Measurements from ENCODE around the gene FARP2. TPM values are rescaled to one million over a fixed set of nuclear protein-coding genes. Genes with fewer than 3 reads are reported as not detected.

FARP2 gene
- total and polyA plus RNA-seq, 2 of the 13 experiments (the other 11 are each of a cell fraction or from before 2014, with no cell fraction given) = 28.0 to 45.4 TPM

- 0 out of 2 replicates have a peak, but pooled peaks have one; percentile 19 for TF ChIP-seq THAP11 (CRISPR knock-in tag; IDR thresholded peaks at IDR 0.05)
- no peak for TF ChIP-seq ETS1 (CRISPR knock-in tag; IDR thresholded peaks at IDR 0.05)
- no peak for TF ChIP-seq ZIK1 (CRISPR knock-in tag; IDR thresholded peaks at IDR 0.05; ENCODE audit: borderline replicate concordance, low read depth)
- TF ChIP-seq ZNF292 (CRISPR knock-in tag; IDR thresholded peaks at IDR 0.05; ENCODE audit: borderline replicate concordance, low read depth) = no peak
- TF ChIP-seq ARNT2 (CRISPR knock-in tag; IDR thresholded peaks at IDR 0.05; ENCODE audit: low read depth) = no peak
- no peak for TF ChIP-seq POLR2AphosphoS5 (IDR thresholded peaks at IDR 0.05; ENCODE audit: low read depth, low read length)
- no peak for TF ChIP-seq ZFP36 (IDR thresholded peaks at IDR 0.05; ENCODE audit: borderline replicate concordance, low read depth, low read length, partially characterized antibody)
- 0 out of 2 replicates have a peak, but pooled peaks have one; percentile 36 for TF ChIP-seq ZFP82 (CRISPR knock-in tag; IDR thresholded peaks at IDR 0.05; ENCODE audit: borderline replicate concordance)
- TF ChIP-seq HDAC1 (CRISPR knock-in tag; IDR thresholded peaks at IDR 0.05) = peak; percentile 32; the same call in 1 of the 2 replicates
- TF ChIP-seq, protein P1, sequence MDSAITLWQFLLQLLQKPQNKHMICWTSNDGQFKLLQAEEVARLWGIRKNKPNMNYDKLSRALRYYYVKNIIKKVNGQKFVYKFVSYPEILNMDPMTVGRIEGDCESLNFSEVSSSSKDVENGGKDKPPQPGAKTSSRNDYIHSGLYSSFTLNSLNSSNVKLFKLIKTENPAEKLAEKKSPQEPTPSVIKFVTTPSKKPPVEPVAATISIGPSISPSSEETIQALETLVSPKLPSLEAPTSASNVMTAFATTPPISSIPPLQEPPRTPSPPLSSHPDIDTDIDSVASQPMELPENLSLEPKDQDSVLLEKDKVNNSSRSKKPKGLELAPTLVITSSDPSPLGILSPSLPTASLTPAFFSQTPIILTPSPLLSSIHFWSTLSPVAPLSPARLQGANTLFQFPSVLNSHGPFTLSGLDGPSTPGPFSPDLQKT (CRISPR knock-in tag; IDR thresholded peaks at IDR 0.05; ENCODE audit: borderline replicate concordance) = no peak
- TF ChIP-seq ZNF33B (CRISPR knock-in tag; IDR thresholded peaks at IDR 0.05) = no peak
- no peak for TF ChIP-seq PRPF4 (IDR thresholded peaks at IDR 0.05; ENCODE audit: low read depth, low read length, poor library complexity, severe bottlenecking)
- peak; percentile 91 for TF ChIP-seq BHLHE40 (IDR thresholded peaks at IDR 0.05; ENCODE audit: low read length)
- TF ChIP-seq SAP130 (CRISPR knock-in tag; IDR thresholded peaks at IDR 0.05; ENCODE audit: low read depth) = peak; percentile 40; the same call in 1 of the 2 replicates
- no peak for TF ChIP-seq TIGD3 (CRISPR knock-in tag; IDR thresholded peaks at IDR 0.05; ENCODE audit: borderline replicate concordance)
- peak; percentile 88; the same call in 1 of the 2 replicates for TF ChIP-seq SOX5 (CRISPR knock-in tag; IDR thresholded peaks at IDR 0.05; ENCODE audit: borderline replicate concordance)
- no peak for TF ChIP-seq ZNF382 (CRISPR knock-in tag; IDR thresholded peaks at IDR 0.05; ENCODE audit: borderline replicate concordance)
- TF ChIP-seq, protein P2, sequence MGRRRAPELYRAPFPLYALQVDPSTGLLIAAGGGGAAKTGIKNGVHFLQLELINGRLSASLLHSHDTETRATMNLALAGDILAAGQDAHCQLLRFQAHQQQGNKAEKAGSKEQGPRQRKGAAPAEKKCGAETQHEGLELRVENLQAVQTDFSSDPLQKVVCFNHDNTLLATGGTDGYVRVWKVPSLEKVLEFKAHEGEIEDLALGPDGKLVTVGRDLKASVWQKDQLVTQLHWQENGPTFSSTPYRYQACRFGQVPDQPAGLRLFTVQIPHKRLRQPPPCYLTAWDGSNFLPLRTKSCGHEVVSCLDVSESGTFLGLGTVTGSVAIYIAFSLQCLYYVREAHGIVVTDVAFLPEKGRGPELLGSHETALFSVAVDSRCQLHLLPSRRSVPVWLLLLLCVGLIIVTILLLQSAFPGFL (CRISPR knock-in tag; IDR thresholded peaks at IDR 0.05) = no peak
- TF ChIP-seq ZNF530 (CRISPR knock-in tag; IDR thresholded peaks at IDR 0.05; ENCODE audit: low read depth) = no peak
- no peak for TF ChIP-seq ZNF572 (CRISPR knock-in tag; IDR thresholded peaks at IDR 0.05)
- no peak for TF ChIP-seq ZNF570 (CRISPR knock-in tag; IDR thresholded peaks at IDR 0.05; ENCODE audit: borderline replicate concordance)
- 0 out of 2 replicates have a peak, but pooled peaks have one; percentile 47 for TF ChIP-seq ZFP37 (CRISPR knock-in tag; IDR thresholded peaks at IDR 0.05; ENCODE audit: borderline replicate concordance)
- peak; percentile 30; the same call in 1 of the 2 replicates for TF ChIP-seq MNT (IDR thresholded peaks at IDR 0.05)
- no peak for TF ChIP-seq SOX13 (IDR thresholded peaks at IDR 0.05)
- peak in 1 of 2 experiments; percentile 89; a peak in 2 of 4 replicates for TF ChIP-seq SOX13 (CRISPR knock-in tag; conservative IDR thresholded peaks at IDR 0.05 in 1 of 2, IDR thresholded peaks at IDR 0.05 in 1 of 2)
Observed at GRCh38 chr2:241417626-241418025, 61.5 kb downstream of the FARP2 start (continued).

Measured in HepG2 (cell line).